OCI-M2 (cell line): ENCODE data around the gene CHID1.

ENCODE experiments used
- DNase-seq: peaks from one replicate; lab custom pipeline; 2025; ENCODE audit not compliant: unreplicated experiment; lab: John Stamatoyannopoulos, UW

Gene CHID1

GRCh38 chr11:910044-910588 lies 494 bp downstream of the CHID1 start:
- DNase-seq = no peak

DNA sequence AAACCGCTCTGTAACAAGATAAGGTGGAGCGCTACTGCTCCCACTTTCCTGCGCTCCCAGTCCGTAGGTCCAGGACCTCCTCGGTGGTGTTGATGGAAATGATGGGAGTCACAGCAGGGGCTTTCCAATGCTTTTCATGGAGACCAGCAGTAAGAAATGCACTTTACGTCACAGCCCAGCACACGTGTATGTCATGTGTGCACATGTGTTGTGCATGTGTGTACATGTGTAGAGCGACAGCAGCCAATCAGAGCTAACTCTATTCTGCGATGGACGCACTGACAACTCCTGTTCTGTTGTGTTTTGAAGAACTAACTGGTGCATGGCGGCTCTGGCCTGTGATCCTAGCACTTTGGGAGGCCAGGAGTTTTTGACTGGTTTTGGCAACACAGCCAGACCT lies 1.2 kb downstream of the CHID1 start:
- DNase-seq = no peak

- DNase-seq = no peak
These were observed 2.3 kb downstream of the CHID1 start for GRCh38 chr11:908273-908672.

DNA sequence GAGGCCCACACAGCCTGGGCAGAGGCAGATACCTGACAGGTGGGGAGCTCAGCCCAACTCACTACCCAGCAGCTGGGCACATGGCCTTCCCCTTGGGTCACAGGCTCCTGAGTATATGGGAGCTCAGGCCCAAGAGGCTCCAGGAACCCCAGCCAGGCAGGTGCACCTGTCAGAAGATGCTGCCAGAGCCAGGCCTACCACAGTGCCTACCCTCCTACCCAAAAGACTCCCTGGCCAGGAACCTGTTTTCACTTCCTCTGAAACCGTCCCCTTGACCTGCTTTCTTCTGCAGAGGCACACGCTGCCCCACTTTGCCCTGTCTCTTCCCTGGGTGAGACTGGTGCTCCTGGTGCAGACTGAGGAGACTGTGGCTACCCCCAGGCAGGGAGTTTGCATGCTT lies 2.9 kb downstream of the CHID1 start:
- DNase-seq = no peak

DNA sequence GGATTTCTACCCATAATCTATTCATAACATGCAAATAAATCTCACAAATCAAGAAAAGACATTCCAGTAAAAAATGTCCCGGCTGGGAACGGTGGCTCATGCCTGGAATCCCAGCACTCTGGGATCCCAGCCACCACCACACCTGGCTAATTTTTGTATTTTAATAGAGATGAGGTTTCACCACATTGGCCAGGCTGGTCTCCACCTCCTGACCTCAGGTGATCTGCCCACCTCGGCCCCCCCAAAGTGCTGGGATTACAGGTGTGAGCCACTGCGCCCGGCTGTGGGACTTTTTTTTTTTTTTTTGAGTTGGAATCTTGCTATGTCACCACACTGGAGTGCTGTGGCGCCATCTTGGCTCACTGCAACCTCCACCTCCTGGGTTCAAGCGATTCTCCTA lies 4.7 kb downstream of the CHID1 start:
- no peak for DNase-seq

GRCh38 chr11:904380-904779 lies 6.2 kb downstream of the CHID1 start:
- DNase-seq = no peak

DNA sequence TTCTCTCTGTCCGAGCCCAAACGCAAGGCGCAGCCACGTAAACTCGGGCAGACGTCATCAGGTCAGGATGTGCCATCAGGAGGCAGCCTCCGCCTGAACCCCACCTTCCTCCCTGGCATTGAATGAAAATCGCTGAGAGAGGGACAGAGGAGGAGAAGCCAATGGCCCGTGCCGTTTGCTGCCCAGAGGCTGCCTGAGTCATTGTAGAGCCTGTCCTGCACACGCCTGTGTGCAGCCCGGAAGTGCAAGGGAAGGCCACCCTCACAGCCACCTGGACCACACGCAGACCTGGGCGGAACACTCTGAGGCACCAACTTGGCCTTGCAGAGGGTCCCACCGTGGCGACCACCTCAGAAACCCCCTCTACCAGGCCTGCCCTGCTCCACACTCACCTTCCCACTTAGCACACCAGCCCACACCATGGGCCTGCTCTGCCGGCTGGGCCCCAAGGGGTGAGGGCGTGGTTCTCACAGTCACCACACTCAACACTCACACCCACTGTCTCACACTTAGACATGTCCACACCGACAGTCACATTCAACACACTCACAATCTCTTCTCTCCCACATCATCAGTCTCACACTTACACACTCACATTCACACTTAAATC lies 9.1 kb downstream of the CHID1 start:
- DNase-seq = no peak

GRCh38 chr11:900545-900944 lies 10.1 kb downstream of the CHID1 start:
- DNase-seq = no peak

GRCh38 chr11:899724-900123 lies 10.9 kb downstream of the CHID1 start:
- no peak for DNase-seq

DNA sequence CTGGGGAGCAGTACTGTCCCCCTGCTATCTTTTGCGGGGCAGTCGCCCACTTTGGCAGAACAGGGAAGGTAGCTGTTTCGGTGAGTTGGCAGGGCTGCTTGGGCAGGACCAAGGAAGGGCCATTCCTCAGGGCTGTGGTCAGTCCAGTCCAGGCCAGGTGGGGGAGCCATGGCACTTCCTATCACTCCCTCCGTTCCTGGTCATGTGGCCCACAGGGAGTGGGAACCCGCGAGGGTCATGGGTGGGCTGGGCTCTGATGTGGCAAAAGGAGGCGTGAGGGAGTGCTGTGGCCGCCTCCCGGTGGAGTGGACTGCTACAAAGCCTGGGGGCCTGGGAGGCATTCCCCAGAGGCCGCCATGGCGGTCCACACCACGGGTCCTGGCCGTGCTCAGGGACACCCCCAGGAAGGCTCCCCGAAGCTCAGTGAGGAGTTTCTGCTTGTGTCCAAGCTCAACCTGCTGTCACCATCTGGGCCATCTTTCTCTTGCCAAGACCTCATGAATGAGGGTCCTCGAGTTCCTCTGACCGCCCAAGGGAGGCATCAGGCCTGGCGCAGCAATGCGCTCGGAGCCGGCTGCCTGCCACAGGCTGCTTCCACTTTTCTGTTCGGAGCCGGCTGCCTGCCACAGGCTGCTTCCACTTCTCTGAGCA lies 11.9 kb downstream of the CHID1 start:
- DNase-seq = no peak

GRCh38 chr11:898143-898511 lies 12.5 kb downstream of the CHID1 start:
- no peak for DNase-seq

GRCh38 chr11:897253-898142 lies 13.1 kb downstream of the CHID1 start:
- DNase-seq = no peak

DNA sequence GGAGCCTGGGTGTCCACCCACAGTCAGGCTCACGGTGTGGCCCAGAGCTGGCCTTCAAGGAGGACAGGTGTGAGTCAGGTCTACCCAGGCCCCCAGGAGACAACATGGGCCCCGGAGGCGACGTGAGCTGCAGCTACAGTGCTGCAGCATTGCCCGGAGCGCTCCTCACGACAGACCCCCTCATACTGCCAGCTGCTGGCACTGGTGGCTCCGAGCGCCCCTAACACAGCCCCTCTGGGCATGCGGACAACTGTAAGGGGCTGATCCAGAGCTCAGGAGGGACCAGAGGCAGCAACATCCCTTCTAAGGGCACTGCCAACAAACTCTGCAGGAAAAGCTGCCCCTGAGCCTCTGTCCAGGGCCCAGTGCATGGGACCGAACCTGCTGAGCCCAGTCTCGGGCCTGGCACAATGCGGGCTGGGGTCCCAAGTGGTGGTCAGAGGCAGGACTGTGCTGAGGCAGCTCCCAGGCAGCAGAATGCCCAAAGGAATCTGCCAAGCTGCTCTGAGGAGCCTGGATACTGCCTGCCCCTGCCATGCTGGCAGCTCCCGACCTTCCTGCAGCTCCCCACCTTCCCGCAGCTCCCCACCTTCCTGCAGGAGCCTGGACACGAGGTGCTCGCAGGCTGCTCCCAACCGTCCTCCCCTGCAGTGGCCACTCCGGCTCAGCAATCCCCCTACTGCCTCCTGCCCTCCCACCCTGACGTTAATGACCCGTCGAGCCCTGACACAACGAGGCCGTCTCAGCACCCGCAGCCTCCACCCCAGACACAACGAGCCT lies 15.1 kb downstream of the CHID1 start:
- DNase-seq = no peak

DNA sequence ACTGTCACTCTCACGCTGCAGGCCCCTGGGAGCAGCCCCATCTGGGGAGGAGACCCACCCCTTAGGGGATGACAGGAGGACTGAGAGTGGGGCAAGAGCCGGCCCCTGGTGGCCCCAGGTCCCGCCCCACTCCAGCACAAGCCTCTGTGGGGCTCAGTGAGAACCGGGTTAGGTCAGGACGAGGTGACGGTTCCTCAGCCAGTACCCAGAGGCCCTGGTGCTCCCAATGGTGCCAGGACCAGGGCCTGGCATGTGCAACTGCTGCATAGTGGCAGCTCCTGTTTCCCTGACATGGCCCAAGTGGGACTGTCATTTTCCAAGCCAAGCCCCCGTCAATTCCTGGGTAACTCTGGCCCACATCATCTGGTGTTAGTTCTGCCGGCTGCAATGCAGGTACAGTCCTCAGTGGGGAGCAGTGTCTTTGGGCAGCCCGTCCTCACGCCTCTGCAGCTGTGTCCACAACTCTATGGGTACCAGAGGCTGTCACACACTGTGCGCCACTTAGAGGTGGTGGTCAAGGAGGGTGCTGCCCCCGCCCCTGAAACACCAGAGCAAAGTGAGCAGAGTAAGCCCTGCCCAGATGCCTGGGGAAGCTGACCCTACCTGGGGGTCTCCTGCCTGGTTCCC lies 15.9 kb downstream of the CHID1 start:
- no peak for DNase-seq

- DNase-seq = no peak
These were observed 17.5 kb downstream of the CHID1 start for GRCh38 chr11:893008-893654.

DNA sequence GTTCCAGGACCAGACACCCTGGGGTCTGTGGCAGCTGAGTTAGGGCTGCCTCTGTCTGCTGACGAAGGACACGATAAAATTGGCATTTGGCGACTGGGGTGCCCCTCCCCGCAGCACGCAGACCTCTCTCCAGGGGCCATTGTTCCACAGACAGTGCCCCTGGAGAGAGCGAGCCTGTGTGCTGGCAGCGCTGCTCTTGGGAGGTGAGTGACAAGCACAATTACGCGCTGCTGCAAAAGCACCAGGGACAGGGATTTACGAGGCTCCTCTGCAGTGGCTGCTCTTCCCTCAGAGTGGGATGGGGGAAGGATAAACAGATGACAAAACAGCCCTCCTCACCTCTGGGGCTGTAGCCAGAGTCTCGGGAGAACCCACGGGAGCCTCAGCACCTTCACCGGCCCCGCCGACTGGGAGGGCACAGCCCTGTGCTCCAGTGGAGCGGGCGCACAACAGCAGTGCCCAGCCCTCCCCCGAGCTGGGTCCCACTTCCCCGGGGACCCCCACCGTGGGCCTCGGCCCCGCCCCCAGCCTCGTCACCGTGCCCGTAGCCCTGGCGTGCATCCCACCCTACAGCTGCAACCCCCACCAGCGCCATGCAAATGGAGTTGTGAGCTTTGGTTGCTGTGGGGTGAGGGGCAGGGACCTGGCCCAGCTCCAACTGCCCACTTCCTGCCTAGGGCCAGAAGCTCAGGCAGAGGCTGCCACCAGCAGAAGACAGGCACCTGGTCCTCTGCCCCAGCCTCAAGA lies 19.6 kb downstream of the CHID1 start:
- no peak for DNase-seq

DNA sequence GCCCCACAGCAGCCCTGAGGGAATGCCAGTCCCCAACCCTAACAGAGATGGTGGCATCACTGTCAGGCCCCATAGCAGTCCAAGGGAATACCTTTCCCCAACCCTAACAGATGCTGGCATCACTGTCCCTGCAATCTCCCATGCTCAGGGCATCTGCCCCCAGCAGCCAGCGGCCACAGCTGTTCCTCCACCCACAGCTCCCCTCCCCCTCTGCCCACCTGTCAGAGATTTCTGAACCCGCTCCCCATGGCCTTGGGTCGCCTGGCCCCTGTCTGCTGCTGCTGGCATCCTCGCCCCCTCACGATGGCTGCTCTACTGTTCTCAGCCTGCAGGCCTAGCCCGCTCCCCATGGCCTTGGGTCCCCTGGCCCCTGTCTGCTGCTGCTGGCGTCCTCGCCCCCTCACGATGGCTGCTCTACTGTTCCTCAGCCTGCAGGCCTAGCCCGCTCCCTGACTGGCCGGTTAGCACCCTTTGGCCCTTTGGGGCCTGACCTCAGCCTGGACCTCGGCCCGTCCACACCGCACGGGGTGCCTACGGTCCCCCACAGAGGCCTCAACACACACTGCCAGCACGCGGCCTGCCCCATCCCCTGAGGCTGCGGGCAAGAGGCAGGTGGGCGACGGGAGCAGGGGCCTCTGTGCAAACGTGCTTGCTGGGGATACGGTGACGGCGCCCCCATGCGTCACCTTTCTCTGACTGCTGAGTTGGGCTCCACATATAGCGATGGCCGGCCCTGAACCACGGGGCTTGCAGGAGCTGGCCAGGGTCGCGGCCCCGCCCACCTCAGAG lies 20.7 kb downstream of the CHID1 start:
- DNase-seq = no peak

DNA sequence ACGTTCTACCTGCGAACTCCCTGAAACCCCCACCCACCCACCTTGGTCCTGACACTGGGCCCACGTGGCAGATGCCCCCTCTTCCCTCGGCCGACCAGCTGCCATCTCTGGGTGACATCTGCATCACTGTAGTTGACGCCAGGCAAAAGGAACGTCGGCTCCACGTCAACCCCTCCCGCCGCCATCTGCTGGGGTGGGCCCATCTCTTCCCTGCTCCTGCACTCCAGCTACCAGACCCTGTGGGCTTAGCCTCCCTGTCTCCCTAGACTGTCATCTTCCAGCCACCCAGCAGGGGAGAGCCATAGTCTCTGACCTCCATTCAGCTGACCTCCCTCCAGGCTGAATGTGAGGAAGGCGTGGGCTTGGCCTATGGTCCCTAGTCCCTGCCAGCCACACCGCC lies 21.4 kb downstream of the CHID1 start:
- no peak for DNase-seq
